Iris pigment epithelial cell (primary cell): Measurements from ENCODE around the gene FIGNL1.

Experiments
- DNase-seq: peaks from one replicate; pipeline ENCODE4 v3.0.0-alpha.2; 2011; ENCODE audit warnings: low read depth

FIGNL1 gene

GRCh38 chr7:50397320-50397970 is 52.7 kb downstream of the FIGNL1 start:
- no peak for DNase-seq

GRCh38 chr7:50396856-50397255 is 53.3 kb downstream of the FIGNL1 start:
- no peak for DNase-seq

- no peak for DNase-seq
Observed at GRCh38 chr7:50394315-50394714, 55.8 kb downstream of the FIGNL1 start.
